Glomerular visceral epithelial cell (primary cell): ENCODE measurements around the gene IBA57.
"Not testable (repeated sequence)": the region's sequence is repeated elsewhere in the genome, so short reads cannot be mapped to it uniquely, and the experiment has no call there.

Experiments used
- DNase-seq: peaks from one replicate; pipeline ENCODE4 v3.0.0-alpha.2; 2016; ENCODE audit errors: extremely low spot score

IBA57 gene

GRCh38 chr1:228226956-228227791, 61.6 kb downstream of the IBA57 start:
- DNase-seq, result peak; percentile 58

GRCh38 chr1:228228147-228228546, 62.5 kb downstream of the IBA57 start:
- DNase-seq, result not testable (repeated sequence)

GRCh38 chr1:228228601-228229074, 63.0 kb downstream of the IBA57 start:
- peak; percentile 71 for DNase-seq

GRCh38 chr1:228231189-228231588, 65.6 kb downstream of the IBA57 start:
- no peak for DNase-seq
